Progenitor cell of endocrine pancreas (in vitro differentiated cells): Measurements from ENCODE around the gene TNIP1. TPM values are rescaled to one million over a fixed set of nuclear protein-coding genes. Genes with fewer than 3 reads are reported as not detected.

ENCODE experiments used
- DNase-seq: peaks from one replicate; pipeline ENCODE4 v3.0.0; 2021; ENCODE audit warnings: low spot score; ENCODE audit not compliant: unreplicated experiment
- H3K27ac Mint-ChIP-seq: 2 replicates; pipeline ENCODE4 v1.8.0; 2021; ENCODE audit warnings: mild to moderate bottlenecking, moderate library complexity, mixed read lengths
- H3K27me3 Mint-ChIP-seq: 2 replicates; pipeline ENCODE4 v1.8.0; 2021; ENCODE audit warnings: mixed read lengths
- H3K36me3 Mint-ChIP-seq: 2 replicates; pipeline ENCODE4 v1.8.0; 2022; ENCODE audit warnings: mixed read lengths; ENCODE audit not compliant: insufficient read depth
- H3K4me1 Mint-ChIP-seq: 2 replicates; pipeline ENCODE4 v1.8.0; 2021; ENCODE audit warnings: low read depth, mixed read lengths
- H3K4me3 Mint-ChIP-seq: 2 replicates; pipeline ENCODE4 v1.8.0; 2021; ENCODE audit warnings: low read depth, mild to moderate bottlenecking, moderate library complexity, mixed read lengths
- H3K9me3 Mint-ChIP-seq: 2 replicates; pipeline ENCODE4 v1.8.0; 2021; ENCODE audit warnings: low read depth, mixed read lengths
- total RNA-seq: library from RNA; stranded (reverse); gene quantifications from 2 replicates; pipeline ENCODE4 v1.2.1, GENCODE V29; 2021
- TF ChIP-seq, protein P1 (sequence below): fragments of 200-600 bp; sonication (generic); IDR thresholded peaks from one replicate; pipeline ENCODE4 v1.5.0; 2021; ENCODE audit warnings: antibody characterized with exemption, mild to moderate bottlenecking; ENCODE audit not compliant: unreplicated experiment

Gene TNIP1
- total RNA-seq, 1 donor from 2014 or later: 55.0 TPM

DNA sequence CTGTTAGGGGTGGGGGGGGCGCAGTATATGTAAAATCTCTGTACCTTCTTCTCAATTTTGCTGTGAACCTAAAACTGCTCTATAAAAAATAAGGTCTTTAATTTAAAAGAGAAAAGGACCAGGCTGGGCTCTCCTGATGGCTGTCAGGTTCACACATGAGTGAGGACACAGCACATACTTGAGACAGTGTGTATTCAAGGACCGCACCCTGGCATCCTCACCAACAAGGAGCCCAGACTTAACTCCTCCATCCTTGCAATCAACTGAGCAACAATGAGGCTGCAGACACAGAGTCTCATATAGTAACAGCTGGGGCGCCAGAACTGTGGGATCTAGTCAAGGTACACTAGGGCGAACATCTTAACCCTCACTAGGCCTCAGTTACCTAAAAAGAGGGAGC lies 9.8 kb downstream of the TNIP1 start:
- Mint-ChIP-seq H3K4me1 (no peaks in the 10 kb centered on the region), H3K27me3 (no peaks in the 10 kb centered on the region), H3K9me3 (no peaks in the 10 kb centered on the region), H3K27ac (no peak overlapping the region), H3K36me3 (no peaks in the 10 kb centered on the region), H3K4me3 (no peak overlapping the region)
- TF ChIP-seq, protein P1, sequence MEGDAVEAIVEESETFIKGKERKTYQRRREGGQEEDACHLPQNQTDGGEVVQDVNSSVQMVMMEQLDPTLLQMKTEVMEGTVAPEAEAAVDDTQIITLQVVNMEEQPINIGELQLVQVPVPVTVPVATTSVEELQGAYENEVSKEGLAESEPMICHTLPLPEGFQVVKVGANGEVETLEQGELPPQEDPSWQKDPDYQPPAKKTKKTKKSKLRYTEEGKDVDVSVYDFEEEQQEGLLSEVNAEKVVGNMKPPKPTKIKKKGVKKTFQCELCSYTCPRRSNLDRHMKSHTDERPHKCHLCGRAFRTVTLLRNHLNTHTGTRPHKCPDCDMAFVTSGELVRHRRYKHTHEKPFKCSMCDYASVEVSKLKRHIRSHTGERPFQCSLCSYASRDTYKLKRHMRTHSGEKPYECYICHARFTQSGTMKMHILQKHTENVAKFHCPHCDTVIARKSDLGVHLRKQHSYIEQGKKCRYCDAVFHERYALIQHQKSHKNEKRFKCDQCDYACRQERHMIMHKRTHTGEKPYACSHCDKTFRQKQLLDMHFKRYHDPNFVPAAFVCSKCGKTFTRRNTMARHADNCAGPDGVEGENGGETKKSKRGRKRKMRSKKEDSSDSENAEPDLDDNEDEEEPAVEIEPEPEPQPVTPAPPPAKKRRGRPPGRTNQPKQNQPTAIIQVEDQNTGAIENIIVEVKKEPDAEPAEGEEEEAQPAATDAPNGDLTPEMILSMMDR: no peak
- DNase-seq: no peak

DNA sequence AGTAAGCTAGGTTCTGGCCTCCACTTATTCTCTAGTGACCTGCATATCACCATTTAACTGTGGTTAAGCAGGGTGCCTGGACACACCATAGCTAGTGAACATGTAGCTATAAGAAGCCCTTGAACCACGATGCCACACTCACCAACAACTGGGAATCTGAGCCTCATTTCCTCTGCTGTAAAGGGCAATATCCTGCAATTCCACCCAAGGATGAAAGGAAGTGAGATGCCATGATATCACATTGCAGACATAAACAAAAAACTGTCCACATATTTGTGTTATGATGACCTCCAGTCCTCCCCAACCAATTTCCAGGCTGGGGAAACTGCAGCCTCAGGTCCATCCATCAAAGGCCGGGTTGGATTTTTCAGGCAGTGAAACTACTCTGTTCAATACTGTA lies 10.4 kb downstream of the TNIP1 start:
- Mint-ChIP-seq H3K27ac (no peak overlapping the region), H3K4me1 (no peaks in the 10 kb centered on the region), H3K9me3 (no peaks in the 10 kb centered on the region), H3K36me3 (no peaks in the 10 kb centered on the region), H3K4me3 (no peak overlapping the region), H3K27me3 (no peaks in the 10 kb centered on the region)
- no peak for DNase-seq
- TF ChIP-seq, protein P1: no peak

DNA sequence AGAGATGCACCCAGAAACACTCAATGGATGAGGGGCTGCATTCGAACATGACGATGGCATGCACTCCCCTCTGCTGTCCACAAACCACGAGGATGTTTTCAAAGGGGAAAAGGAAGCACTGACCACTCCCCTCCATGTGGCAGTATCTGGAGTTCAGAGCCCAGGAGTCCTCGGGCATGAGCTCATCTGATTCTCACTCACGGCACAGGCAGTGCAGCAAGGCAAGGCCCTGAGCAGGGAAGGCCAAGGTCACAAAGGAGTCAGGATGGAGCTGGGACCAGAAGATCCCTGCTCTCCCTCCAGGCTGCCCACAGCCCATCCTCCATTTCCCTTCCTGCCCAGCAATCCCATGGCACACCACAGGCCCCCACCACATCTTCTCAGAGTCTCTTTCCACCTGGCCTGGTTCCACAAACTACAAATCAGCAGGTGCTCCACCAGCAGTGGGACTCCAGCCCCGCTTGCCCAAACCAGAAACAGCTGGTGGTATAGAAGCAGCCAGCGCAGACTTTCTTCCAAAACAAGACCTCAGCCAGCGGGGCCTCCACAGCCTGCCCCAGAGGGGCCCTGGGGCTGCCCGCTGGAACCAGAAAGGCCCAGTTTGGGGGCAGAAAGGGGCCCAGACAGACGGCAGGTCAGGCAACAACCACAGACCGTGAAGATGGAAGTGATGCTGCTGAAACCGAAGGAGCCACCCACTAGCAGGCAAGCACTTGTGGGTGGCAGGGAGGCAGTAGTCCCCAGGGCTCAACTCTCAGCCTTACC lies 12.2 kb downstream of the TNIP1 start:
- no peaks in the 10 kb centered on the region for H3K9me3 Mint-ChIP-seq
- no peak overlapping the region for H3K4me3 Mint-ChIP-seq
- TF ChIP-seq, protein P1: no peak
- DNase-seq: no peak
- H3K27me3 Mint-ChIP-seq: no peaks in the 10 kb centered on the region
- no peaks in the 10 kb centered on the region for H3K4me1 Mint-ChIP-seq
- H3K27ac Mint-ChIP-seq: no peak overlapping the region
- H3K36me3 Mint-ChIP-seq: no peaks in the 10 kb centered on the region

DNA sequence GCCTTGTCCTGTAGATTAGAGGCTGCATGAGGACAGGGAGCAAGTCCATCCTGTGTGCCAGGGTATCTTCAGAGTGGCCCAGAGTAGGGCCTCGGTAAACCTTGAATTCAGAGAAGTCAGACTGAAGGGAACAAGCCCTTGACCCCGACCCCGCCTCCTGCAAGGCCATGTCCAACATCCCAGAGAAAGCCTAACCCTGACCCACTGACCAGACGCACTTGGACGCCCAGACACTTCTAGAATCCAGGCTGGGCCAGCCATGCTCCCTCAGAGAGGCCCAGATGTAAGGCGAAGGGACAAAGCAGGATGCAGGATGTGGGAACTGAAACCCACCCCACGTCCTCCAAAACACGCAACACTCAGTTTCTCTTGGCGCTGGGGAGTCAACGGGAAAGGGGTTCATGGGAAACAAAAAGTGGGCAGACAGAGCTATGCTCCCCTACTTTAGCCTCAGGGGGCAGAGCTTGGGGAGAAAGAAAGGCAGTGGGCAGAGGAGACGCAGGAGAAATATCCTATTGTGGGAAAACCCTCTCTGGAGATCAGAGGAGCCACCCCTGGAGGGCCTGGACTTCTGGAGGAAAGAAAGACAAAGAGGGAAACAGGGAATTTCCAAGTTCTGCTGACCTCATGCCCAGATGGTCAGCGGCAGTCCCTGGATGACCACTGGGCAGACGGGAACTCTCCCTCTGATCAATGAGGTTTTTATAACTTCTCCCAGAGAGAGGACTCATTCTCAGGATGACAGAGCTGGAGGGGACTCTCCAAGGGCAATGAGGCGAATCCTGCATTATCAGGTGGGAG lies 13.0 kb downstream of the TNIP1 start:
- H3K27me3 Mint-ChIP-seq: no peaks in the 10 kb centered on the region
- no peaks in the 10 kb centered on the region for H3K4me1 Mint-ChIP-seq
- no peak for DNase-seq
- no peak overlapping the region for H3K4me3 Mint-ChIP-seq
- H3K27ac Mint-ChIP-seq: no peak overlapping the region
- TF ChIP-seq, protein P1: no peak
- no peaks in the 10 kb centered on the region for H3K36me3 Mint-ChIP-seq
- H3K9me3 Mint-ChIP-seq: no peaks in the 10 kb centered on the region

DNA sequence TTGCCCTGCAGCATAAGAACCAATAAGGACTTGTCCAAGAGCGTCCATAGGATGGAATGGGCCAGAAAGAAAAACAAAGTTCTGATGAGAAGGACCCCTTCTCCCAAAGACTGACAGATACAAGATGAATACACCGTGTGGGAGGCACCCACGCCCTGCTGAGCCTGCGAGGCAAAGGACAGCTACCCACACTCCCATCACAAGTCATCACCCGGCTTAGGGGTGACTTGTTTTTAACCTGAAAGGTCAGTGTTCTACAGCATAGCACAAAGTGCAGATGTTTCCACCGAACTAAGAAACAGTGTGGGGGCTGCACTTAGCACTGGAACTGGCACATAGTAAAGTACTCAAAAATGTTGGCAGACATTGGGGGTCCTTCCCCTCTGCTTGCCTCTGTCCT lies 13.9 kb downstream of the TNIP1 start:
- Mint-ChIP-seq H3K27me3 (no peaks in the 10 kb centered on the region), H3K36me3 (no peaks in the 10 kb centered on the region), H3K4me1 (no peaks in the 10 kb centered on the region), H3K27ac (no peak overlapping the region), H3K4me3 (no peak overlapping the region), H3K9me3 (no peaks in the 10 kb centered on the region)
- TF ChIP-seq, protein P1: no peak
- no peak for DNase-seq
